GF-D8 (cell line): ENCODE data around the gene CENPB.
"Not testable (repeated sequence)": the region's sequence is repeated elsewhere in the genome, so short reads cannot be mapped to it uniquely, and the experiment has no call there.

Experiments used
- DNase-seq: peaks from one replicate; lab custom pipeline; 2025; lab: John Stamatoyannopoulos, UW

The CENPB gene, protein sequence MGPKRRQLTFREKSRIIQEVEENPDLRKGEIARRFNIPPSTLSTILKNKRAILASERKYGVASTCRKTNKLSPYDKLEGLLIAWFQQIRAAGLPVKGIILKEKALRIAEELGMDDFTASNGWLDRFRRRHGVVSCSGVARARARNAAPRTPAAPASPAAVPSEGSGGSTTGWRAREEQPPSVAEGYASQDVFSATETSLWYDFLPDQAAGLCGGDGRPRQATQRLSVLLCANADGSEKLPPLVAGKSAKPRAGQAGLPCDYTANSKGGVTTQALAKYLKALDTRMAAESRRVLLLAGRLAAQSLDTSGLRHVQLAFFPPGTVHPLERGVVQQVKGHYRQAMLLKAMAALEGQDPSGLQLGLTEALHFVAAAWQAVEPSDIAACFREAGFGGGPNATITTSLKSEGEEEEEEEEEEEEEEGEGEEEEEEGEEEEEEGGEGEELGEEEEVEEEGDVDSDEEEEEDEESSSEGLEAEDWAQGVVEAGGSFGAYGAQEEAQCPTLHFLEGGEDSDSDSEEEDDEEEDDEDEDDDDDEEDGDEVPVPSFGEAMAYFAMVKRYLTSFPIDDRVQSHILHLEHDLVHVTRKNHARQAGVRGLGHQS

DNA sequence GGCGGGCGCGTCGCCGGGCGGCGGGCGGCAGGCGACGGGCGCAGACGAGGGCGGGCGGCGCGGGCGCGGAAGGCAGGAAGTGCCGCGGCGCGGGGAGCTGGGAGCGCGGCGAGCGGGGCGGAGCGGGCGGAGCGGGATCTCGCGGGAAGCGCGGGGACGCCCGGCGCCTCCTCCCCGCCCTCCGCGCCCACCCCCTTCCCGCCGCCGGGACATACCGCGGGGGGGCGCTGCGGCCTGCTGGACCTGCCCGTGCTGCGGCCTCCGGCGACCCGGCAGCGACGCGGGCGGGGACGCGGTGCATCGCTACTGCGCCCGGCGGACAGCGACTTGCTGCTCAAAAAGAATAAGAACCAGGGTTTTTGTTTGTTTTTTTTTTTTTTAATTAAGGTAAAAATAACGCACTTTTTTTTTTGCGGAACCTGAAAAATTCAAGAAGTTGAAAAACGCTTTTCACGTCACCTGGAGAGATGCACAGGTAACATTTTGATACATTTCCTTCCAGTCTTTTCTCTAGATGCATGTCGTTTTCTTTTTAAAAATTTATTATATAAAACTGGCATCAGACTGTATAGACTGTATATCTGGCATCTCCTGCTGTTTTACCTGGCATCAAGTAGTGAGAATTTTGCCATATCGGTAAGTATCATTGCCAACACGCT lies at the start of gene CENPB:
TSS of gene CENPB (minus strand) at position 76 of the 659 bp plus-strand sequence. CDS start 257 bp downstream, outside the sequence.
- peak; percentile 43 for DNase-seq

DNA sequence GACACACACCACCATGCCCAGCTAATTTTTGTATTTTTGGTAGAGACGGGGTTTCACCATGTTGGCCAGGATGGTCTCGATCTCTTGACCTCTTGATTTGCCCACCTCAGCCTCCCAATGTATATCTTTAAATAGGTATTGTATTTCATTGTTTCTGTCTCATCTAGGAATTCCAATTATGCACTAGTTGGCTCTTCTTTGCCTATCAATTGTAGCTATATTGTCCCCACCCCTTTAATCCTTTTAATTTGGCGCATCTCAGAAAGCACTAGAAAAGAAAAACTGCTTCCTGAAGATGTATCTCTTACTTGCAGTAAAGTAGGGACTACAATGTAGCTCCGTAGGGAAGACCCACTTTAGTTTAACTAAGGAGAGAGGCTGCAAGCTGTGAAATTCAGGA lies 49.6 kb upstream of the CENPB start:
- no peak for DNase-seq

DNA sequence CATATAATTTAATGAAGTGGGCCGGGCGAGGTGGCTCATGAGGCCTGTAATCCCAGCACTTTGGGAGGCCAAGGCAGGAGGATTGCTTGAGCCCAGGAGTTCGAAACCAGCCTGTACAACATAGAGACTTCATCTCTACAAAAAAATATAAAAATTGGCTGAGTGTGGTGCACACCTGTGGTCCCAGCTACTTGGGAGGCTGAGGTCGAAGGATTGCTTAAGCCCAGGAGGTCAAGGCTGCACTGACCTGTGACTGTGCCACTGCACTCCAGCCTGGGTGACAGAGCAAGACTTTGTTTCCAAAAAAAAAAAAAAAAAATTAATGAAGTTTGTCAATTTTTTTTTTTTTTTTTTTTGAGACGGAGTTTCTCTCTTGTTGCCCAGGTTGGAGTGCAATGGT lies 43.4 kb upstream of the CENPB start:
- DNase-seq = not testable (repeated sequence)

DNA sequence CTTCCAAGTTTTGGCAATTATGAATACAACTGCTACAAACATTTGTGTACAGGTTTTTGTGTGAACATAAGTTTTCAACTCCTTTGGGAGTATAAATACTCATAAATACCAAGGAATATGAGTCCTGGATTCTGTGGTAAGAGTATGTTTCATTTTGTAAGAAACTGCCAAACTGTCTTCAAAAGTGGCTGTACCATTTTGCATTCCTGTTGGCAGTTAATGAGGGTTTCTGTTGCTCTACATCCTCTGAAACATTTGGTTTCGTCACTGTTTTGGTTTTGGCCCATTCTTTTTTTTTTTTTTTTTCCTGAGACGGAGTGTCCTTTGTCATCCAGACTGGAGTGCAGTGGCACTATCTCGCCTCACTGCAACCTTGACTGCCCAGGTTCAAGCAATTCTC lies 42.3 kb upstream of the CENPB start:
- DNase-seq = no peak

DNA sequence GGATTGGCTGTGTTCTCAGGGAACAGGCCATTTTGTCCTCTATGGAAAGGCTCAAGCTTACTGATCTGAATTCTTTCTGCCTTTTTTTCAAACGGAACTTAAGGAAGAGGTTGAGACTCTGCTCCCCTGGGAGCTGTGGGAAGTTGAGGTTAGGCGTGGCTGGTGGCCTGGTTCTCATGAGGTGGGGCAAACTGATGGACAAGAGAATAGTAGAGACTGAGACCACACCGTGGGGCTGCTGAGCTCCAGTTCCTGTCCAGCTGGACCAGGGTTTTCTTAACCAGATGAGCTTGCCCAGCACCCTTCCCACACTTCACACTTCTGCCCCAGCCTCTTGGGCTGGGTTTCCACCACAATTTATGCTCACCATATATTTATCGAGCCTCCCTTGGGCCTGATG lies 39.9 kb upstream of the CENPB start:
- DNase-seq = peak; percentile 38

DNA sequence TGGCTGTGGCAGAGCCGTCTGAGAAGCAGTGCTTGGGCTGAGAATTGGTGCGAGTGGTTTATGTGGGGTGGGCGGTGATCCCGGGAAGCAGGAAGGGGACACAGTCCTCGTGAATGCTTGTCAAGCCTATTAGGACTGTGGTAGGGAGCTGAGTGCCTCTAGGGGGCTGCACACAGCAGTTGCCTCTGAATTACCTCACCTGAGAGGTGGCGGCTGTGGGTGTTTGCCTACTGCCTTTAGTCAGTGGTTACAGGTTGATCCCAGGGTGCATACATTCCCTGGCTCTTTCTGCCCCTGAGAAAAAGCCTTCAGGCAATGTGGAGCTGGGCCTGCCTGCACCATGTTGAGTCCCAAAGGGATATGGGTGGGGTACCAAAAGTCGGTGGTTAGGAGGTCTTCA lies 39.0 kb upstream of the CENPB start:
- DNase-seq = no peak

DNA sequence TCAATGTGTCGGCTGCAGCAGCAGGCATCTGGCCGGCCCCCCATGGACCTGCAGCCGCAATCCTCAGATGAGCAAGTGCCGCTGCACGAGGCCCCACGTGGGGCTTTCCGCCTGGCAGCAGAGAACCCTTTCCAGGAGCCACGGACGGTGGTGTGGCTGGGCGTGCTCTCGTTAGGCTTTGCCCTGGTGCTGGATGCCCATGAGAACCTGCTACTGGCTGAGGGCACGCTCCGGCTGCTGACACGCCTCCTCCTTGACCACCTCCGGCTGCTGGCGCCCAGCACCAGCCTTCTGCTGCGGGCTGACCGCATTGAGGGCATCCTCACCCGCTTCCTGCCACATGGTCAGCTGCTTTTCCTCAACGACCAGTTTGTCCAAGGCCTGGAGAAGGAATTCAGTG lies 37.3 kb upstream of the CENPB start:
- DNase-seq = no peak

DNA sequence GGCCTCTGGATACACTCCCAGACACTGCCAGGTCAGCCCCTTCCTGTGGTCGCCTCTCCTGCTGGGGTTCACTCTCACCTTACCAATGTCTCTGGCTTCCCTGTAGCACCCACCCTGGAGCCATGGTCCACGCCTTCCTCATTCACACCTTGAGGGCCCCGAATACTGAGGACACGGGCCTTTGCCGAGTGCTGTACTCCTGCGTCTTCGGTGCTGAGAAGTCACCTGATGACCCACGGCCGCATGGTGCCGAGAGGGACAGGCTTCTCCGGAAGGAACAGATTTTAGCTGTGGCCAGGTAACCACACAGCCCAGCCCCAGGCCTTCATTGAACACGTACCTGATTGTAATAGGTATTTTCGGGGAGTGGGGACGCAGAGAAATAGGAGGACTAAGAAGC lies 35.5 kb upstream of the CENPB start:
- DNase-seq = no peak

DNA sequence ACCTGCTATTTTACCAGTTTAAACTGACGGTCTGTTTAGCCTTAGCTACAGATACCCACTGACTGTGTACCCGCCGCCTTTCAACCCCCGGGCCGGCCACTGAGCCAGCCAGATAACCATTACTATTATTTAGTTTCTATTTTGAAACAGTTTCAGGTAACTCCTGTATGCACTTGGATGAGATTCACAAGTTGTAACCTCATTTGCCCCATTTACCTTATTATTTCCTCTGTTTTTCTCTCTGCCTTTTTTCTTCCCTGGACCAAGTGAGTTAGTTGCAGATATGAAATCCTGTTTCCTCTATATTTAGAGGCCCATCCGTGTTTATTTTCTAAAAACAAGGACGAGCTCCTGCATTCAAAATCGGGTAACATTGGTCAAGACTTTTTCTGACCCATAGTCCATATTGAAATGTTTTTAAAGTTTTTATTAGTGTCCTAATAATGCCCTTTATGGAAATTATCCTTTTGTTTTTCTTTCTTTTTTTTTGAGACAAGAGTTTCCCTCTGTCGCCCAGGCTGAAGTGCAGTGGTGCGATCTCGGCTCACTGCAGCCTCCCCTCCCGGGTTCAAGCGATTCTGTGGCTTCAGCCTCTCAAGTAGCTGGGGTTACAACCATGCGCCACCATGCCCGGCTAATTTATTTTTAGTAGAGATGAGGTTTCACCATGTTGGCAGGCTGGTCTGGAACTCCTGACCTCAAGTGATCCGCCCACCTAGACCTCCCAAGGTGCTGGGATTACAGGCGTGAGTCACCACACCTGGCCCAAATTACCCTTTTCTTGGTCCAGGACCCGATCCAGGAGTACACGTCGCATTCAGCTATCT lies 34.6 kb upstream of the CENPB start:
- DNase-seq = no peak

DNA sequence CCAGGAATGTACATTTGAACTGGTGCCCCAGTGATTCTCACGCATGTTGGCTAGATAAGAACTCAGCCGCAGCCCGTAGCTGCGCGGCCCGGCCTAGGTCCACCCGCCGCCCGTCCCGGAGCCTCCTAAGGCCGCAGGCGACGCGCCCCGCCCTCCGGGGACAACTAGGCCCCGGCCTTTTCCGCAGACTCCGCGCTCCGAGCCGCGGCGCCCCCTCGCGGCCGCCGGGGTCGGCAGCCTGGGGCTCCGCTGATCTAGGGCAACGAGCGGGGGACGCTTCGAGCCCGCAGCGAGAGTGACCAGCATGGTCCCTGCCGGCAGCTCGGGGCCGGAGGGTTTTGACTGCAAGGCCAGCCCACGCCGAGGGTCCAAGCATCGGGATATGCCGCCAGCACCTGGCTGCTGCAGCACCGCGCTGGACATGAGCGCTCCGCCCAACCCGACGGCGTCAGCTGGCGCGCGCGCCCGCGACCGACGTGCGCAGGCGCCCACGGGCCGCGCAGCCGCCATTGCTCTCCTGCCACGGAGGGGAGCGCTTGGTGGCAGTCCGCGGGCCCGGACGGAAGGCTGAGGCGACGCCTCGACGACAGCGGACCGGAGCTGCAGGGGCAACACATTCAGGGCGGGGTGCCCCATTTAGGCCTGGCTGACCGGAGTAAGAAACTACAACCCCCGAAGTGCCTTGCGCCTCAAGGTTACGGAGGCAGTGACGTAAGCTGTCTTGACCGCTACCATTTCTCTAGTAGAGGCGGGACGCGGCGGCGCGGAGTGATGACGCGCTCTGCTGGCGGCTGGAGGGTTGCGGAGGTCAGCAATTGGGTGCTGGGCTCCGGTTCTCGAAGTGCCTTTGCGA lies 33.7 kb upstream of the CENPB start, which contains the start of gene AP5S1:
TSS of gene AP5S1 (plus strand) at position 500 of the 853 bp plus-strand sequence. CDS start 1,571 bp downstream, outside the sequence.
- DNase-seq = peak; percentile 89

DNA sequence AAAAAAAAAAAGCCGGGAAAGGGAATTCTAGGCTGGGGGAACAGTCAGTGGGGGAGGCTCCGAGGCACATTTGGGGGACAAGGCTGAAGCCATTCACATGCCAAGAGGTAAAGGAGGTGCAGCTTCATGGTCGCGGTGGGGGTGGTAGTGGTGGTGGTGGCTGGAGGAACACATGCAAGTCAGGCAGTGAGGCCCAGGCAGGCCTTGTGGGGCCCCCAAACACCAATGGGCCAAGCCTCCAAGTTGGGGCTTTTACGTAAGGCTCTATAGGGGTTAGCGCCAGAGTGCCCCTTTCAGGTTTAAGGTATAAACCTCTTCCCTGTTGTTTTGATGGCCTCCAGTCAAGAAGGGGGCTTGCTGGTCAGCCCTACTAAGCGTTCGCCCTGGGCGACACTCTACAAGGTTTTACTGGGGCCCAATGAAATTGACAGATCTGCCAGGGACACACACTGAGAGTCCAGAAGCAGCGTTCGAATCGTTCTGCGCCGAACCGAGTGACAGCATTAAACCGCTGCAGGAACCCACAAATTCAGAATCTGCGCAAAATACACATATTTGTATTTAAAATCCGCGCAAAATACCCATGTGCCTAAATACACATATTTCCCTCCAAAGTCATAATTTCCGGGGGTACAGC lies 33.0 kb upstream of the CENPB start:
- no peak for DNase-seq

DNA sequence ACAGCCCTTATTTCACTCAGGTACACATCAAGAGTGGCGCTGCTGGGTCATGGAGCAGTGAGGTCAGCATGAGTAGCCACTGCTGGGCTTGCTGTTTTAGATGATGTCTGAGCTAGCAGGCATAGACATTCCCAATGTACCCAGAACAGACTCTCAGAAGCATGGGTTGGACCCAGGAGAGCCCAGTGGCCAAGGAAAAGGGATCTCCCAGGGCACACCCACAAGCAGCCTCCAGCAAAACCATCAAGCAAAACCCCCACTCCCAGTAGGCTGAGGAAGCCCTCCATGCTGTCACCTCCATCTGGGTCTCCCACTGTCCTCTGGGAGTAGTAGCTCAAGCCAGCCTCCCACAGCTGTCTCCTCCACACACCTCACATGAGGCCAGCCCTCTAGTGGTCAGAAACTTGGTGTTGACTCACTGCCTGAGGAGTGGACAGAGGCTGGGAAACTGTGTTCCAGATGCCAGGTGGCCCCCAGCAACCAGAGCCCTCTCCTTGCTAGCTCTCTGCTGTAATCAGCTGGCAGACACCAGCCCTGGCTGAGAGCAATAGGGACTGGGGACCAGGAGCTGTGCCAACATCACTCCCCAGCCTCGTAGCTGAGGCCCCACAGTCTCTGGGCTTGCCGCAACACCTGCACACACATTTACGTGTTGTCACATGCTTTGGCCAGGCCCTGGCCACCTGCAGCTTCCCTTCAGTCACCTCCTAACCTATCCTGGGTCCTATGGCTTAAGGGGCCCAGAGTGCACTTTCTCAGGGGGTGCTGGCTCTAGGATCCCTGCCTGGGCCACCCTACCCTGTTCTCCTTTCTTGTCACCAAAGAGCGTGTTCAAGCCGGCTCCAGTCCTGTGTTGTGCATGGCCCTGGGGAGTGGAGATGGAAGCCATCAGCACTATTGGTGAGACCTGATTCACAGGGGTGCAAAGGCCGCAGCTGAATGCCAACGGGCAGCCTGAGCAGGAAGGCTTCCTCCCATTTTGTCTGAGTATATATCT lies 31.9 kb upstream of the CENPB start:
- peak; percentile 55 for DNase-seq

DNA sequence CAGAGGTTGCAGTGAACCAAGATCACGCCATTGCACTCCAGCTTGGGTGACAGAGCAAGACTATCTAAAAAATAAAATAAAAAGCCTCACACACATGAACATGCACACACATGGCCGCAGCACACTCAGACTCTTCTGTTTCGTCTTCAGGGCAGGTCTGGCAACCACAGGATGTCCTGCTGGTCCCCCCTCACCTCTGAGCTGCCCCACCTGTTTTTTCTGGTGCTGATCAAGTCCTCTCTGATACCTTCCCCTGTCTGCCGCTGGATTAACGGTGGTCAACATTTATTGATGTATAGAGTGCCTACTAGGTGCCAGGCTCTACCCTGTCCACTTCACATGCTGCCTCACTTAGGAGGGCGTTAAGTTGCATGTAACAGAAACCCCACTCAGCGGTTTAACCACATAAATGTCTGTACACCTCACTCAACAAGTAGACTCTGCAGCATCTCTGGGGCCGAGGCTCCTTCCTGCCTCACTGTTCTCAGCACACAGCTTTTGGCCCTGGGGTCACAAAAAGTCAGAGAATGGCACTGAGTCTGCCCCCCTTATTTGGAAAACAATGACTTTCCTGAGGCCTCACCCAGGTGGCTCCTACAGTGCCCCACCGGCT lies 29.3 kb upstream of the CENPB start:
- DNase-seq = no peak

DNA sequence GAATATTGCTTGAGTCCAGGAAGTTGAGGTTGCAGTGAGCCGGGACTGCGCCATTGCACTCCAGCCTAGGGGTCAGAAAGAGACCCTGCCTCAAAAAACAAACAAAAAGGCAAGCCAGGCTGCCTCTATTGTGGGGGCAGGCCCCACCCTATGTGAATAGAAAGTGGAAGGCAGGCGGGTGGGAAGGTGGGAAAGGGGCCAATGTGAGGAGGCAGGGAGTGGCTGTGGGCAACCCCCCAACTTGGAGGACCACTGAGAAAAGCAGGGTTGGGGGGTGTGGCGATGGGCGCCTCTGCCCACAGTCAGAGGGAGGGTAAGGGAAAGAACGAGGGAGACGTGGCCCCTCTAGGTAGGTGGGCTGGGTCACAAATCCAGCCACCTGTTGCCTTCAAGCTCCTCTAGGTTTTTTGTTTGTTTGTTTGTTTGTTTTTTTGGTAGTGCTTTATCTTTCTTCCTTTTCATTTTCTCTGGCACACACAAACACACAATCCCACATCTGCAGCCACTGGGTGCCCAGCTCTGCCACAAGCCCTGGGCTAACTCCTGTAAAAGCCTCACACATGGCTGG lies 28.5 kb upstream of the CENPB start:
- DNase-seq = no peak

DNA sequence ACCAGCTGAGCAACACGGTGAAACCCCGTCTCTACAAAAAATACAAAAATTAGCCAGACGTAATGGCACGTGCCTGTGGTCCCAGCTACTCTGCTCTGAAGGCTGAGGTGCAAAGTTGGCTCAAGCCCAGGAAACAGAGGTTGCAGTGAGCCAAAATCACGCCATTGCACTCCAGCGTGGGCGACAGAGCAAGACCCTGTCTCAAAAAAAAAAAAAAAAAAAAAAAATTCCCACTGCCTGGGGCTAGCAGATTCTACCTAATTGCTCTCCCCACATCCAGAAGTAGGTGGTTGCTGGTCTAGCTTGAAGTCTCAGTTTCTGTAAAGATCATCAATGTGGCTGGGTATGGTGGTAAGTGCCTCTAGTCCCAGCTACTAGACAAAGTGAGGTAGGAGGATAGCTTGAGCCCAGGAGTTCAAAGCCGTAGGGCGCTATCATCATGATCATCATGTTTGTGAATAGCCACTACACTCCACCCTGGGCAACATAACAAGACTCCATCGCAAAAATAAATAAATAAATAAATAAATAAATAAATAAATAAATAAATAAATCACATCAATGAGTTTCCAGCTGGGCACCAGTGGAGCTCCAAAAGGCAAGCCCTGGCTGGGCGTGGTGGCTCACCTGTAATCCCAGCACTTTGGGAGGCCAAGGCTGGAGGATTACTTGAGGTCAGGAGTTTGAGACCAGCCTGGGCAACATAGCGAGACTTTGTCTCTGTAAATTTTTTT lies 27.5 kb upstream of the CENPB start:
- no peak for DNase-seq

DNA sequence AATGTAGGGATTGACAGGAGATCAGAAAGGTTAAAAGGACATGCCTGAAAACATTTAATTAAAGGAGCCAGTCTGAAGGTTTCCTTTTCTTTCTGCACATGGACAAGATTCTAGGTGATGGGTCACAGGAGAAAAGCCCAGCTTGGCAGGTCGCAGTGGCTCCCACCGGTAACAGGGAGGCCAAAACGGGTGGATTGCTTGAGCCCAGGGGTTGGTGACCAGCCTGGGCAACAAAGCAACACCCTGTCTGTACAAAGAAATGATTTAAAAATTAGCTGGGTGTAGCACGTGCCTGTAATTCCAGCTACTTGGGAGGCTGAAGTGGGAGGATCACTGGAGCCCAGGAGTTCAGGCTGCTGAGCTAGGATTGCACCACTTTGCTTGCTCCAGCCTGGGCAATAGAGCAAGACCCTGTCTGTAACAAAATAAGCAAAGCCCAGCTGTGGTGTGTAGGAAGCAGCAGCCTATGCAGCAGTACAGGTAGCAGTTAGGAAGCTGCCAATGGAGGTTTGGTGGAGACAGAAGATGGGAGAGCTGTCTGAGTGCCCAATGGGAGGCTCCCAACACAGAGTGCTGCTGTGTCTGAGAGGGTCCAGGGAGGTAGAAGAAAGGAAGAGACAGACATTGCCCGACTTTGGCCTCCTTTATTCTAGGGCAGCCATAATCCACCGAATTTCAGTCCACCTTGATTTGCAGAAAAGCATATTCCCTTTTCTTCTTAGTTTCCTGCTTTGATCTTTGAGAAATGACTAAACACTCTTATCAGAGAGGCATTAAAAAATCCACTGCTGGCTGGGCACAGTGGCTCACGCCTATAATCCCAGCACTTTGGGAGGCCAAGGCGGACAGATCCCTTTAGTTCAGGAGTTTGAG lies 26.7 kb upstream of the CENPB start:
- DNase-seq = no peak

DNA sequence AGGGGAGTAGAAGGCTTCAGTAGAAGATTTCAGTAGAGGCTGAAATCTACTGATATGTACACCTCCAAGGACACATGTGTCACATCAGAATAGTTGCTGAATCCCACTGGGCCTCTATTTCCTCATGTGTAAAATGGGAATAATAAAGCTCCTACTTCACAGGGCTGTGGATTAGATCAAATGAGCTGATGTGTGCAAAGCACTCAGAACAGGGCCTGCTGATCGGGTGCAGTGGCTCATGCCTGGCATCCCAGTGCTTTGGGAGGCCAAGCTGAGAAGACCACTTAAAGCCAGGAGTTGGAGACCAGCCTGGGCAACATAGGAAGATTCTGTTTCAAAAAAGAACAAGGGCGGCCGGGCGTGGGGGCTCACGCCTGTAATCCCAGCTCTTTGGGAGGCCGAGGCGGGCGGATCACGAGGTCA lies 25.7 kb upstream of the CENPB start:
- no peak for DNase-seq
